Measurements from ENCODE around the gene PHC2.

DNA sequence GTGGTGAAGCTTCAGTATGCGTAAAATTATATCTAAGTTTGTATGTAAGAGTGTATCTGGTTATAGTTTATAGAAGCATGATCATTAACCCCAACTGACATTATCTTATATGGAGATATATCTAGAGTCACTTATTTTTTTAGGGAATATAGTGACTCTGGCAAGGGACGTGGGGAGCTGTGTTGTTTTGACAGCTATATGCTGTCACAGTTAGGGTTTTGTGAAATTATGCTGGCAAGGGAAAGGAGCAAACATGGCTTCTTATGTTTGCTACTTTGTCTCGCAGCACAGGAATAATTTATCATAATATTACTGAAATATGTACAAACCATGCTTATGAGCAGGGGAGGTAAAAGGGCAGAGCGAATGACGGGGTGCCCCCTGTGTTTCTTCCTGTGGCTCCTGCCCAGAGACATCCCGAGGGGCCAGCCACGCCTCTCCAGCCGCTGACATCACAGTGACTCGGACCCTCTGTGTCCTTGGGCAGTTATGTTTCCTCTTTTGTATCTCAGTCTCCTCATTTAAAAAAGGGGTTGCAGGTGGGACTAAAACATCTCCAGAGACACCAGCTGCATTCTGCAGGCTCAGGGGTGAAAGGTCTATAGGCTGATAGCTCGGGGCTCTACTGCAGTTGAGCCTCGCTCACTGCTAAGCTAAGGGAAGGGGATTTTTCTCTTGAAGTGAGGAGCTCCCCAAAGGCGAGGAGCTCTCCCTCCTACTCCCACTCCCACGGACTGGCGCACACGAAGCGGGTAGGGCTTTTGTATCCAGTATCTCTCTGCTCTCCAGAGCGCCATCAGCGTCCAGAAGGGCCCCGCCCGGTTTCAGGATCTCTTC, 124.9 kb downstream of the PHC2 start:
- TF ChIP-seq, protein P1, sequence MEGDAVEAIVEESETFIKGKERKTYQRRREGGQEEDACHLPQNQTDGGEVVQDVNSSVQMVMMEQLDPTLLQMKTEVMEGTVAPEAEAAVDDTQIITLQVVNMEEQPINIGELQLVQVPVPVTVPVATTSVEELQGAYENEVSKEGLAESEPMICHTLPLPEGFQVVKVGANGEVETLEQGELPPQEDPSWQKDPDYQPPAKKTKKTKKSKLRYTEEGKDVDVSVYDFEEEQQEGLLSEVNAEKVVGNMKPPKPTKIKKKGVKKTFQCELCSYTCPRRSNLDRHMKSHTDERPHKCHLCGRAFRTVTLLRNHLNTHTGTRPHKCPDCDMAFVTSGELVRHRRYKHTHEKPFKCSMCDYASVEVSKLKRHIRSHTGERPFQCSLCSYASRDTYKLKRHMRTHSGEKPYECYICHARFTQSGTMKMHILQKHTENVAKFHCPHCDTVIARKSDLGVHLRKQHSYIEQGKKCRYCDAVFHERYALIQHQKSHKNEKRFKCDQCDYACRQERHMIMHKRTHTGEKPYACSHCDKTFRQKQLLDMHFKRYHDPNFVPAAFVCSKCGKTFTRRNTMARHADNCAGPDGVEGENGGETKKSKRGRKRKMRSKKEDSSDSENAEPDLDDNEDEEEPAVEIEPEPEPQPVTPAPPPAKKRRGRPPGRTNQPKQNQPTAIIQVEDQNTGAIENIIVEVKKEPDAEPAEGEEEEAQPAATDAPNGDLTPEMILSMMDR (IDR thresholded peaks at IDR 0.05): no peak
- TF ChIP-seq POLR2A (IDR thresholded peaks at IDR 0.05): no peak
